Activated naive CD8-positive, alpha-beta T cell treated with anti-CD3 and anti-CD28 coated beads, Interleukin-2, amount 50 U/mL, for 16 hours (primary cell): Measurements from ENCODE around the gene ARHGEF2.

Experiments
- DNase-seq: peaks from one replicate; pipeline ENCODE4 v3.0.0-alpha.2; 2020; ENCODE audit warnings: low read depth, low spot score

The ARHGEF2 gene

DNA sequence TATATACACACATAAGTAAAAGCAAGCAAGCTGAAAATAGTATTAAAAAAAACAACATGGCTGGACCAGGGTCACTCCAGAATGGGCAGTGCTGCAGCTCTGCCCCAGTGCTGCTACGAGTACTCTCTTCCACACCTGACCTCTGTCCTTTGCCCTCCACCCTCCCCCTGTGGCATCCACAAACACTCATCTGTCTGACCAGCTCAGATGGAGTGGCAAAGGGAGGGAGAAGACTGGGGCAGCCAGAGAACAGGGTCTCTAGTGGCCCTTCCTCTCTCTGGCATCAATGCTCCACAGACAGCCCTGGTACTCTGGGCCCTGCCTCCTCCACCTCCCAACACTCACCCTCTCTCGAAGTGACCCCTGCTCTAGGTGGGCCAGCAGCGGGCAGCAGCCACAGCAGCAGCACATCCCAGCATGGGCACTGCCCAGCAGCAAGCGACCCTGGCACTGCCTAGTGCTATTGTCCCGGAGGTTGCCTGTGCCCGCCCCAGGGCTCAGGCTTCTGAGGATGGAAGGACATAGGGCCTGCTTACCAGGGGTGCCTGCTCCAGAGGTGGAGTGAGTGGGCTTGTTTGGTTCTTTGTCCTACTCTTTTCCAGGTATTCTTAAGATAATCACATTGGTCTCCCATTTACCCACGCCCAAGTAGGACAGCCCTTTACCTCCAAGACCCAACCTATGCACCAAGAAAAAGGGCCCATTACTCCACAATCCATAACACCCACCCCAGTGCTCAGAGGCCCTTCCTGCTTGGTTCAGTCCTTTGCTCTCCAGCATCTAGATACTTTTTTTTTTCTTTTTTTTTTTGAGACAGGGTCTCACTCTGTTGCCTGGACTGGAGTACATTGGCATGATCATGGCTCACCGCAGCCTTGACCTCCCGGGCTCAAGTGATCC lies 6.2 kb downstream of the ARHGEF2 start:
- no peak for DNase-seq

DNA sequence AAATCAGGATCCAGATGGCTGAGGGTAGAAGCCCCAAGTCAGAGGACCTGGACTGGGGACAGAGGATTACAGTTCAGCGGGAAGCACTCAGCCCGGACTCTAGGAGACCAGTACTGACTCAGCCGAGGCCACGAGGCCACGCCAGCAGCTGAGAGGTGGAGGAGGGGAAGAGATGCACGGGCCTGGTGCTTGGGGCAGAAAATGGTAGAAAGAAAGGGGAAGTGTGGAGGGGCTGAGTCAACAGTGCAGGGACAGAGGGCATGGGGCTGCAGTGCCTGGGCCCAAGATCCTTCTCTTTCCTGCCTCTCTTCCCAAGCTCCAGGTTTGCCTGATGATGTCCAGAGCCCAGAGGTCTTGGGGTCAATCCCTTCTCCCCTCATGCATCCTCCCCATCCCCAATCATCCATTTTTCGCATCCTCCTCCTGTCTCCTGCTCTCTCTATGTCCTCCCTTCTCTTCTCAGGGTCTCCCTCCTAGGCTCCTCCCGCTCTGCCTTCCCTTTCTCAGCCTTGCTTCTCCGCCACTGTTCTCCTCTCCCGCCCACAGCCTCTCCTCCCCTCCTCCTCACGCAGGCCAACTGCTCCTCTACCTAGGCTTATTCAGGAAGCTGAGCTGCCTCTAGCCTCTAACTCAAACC lies 7.7 kb downstream of the ARHGEF2 start:
- DNase-seq = no peak

DNA sequence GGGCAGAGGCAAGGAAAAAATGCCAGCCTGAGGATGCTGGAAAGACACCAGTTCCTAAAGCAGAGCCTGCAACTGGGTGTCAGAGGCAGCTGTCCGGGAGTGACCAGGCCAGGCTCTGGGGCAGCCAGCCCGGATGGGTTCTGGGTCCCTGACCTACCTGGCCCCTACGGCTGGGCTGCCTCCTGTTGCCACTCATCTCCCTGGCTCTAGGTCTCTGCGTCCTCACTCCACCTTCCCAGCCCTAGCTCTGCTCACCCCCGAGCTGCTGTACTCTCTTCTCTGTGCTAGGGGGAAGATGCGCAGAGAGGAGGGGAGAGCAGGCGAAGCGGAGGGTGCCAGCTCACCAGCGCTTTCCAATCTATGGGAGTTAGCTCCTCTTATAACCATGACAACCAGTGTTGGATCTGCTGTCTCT lies 9.0 kb downstream of the ARHGEF2 start:
- no peak for DNase-seq

DNA sequence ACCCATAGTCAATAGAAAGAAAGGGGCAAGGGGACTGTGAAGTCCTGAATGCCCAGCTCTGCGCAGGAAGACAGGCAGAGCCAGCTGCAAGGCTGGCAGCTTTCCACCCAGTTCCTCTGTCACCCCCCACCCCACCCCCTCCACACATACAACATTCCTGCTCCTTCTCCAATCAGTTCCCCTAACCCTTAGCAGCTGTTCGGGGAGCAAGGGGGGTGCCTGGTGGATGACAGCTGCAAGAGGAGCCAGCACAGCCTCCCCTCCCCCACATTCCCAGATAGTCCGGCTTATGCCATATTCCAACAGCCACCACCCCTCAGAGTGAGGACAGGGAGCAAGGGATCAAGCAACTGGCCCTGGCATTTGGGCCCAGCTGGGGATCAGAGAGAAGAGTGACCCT lies 9.7 kb downstream of the ARHGEF2 start:
- DNase-seq = no peak

DNA sequence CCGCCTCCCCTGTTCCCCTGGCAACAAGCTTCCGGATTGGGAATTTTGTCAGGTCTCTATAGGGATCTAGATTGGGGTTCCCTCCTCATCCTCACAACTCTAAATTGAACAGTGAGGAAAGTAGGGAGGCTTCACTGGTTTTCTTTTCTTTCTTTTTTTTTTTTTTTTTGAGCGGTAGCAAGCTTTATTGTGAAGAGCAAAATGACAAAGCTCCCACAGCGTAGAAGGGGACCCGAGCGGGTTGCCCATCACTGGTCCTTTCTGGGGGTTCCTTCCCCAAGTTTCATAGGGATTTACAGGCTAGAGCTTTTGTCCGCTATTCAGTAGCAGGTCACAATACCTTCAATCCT lies 10.3 kb downstream of the ARHGEF2 start:
- no peak for DNase-seq

DNA sequence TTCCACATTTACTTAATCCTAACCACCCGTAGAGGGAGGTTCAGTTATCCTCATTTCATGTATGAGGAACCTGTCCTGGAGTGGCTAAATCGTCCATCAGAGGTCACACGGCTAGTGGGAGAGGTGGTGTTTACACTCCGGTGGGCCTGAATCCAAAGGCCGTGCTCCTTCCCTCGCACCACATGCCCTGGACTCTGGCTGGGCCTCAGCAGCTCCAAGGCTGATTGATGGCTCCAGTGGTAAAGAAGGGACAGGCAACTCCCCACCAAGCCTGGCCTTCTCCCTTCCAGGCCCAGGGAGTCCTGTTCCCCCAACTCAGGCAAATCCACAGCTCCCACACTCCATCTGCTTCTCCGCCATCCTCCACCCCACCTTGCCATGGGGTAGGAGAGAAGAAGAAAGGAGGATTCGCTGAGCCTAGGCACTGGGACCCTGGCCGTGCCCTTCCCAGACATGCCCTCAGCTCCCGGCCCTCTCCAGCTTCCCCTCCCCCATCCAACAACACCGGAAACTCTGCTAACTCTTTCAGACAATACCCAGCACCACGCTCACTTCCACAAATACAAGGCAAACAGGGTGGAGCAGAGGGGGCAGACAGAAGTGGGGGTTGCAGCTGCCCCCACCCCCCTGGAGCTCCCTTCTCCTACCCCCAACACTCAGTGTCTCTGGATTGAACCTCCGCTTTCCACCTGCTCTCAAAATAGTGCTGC lies 10.9 kb downstream of the ARHGEF2 start:
- DNase-seq = no peak

DNA sequence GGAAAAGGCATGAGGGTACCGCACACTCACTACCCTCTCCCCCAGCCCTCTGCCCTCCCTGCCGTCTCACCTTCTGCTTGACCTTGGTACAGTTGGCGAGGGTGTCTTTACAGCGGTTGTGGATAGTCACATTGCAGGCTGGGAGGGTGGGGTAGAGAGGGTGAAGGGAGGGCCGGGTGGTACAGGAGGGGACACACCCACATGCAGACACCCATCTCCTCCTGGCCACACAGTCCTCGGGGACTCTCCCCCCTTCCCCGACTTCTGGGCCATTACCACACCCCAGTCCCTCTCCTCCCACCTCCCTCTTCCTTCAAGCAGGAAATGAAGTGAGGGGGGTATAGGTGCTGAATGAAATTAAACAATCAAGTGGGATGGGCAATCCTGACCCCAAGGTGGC lies 11.6 kb downstream of the ARHGEF2 start:
- no peak for DNase-seq

DNA sequence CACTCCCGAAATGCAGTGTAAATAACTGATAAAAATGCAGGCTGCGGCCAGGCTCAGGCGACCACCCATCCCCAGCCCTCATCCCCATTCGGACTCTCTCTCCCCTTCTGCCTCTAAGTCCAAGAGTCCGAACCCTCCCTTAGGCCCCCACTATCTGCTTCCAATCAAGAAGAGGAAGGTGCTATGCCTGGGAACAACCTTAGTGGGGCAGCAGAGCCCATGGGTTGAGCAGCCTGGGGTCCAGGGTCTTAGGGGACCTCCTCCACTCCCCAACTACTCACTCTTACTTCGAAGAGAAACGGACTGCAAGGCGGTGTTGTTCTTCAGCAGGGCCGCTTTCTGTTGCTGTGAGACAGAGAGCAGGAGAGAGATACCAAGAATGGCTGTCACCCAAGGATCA lies 12.2 kb downstream of the ARHGEF2 start:
- DNase-seq = no peak

DNA sequence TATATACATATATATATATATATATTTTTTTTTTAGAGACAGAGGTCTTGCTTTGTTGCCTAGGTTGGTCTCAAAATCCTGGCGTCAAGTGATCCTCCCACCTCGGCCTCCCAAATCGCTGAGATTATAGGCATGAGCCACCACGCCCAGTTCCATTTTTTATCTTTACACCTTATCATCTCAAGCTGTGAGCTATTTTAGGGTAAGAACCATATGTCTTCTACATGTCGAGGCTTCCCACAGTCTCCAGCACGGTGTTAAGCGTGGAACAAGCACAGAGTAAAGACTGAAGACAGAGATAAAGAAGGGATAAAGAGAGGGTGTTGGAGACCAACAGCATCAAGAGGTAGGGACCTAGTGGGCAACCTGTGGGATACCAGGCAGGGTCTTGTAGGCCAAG lies 14.2 kb downstream of the ARHGEF2 start:
- no peak for DNase-seq

DNA sequence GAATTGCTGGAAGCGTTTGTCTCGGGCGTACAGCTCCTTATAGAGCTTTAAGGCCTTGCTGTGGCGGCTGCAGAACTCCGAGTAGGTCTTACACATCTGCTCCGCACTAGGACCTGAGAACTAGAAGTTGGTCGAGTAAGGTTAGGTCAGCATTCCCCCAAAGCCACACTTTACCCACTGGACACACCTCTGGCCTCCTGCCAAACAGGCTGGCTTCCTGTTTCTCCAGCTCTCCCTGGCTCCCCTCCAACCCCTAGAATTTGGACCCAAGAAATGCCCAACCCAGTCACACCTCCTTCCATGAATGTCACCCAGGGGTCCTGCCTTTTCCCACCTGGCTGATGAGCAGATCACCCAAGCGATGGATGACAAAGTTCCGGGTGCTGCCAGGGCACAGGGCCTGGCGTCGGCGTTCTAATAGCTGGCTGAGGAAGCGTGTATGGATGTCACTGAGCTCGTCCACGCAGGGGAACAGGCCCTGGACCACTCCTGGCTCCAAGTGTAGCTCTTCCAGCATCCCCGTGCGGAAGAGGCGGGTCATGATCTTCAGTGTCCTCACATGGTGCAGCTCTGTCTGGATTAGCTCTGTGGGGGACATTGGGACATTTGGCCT lies 15.6 kb downstream of the ARHGEF2 start:
- DNase-seq = no peak

DNA sequence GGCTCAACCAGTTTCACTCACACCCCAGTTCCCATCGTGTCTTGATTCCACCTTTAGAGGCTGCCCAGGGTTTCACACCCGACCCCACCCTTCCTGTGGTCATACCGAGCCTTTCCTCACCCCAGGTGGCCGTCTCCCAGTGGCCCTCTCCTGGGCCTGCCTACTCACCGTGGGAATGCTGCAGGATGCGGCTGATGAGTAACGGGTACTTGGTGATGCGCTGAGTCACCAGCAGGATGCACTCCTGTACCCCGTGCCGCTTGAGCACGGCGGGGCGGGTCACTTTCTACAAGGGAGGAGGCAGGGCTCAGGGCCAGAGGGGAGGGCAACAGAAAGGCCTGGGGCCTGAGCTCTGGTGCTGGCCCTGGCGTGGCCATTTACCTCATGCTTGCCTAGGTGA lies 16.4 kb downstream of the ARHGEF2 start:
- DNase-seq = no peak

DNA sequence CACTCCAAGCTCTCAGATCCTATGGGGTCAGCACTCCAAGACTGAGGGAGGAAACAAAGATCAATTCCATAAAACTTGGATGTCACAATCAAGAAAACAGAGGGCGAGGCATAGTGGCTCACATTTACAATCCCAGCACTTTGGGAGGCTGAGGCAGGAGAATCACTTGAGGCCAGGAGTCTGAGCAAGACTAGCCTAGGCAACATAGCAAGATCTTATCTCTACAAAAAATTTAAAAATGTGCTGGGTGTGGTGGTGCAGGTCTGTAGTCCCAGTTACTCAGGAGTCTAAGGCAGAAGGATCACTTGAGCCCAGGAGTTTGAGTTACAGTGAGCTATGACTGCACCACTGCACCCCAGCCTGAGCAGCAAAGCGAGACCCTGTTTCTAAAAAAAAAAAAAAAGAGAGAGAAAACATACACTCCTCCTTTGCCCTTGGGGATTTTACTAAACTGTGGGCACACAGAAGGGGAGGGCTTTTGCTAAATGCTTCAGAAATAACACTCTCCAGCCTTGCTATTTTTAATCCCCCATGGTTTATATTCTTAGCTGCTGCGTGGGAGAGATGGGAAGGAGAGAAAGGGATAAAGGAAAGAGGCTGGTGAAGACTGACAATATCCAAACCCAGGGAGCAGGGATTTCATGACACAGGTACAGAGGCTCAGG lies 18.1 kb downstream of the ARHGEF2 start:
- DNase-seq = no peak

DNA sequence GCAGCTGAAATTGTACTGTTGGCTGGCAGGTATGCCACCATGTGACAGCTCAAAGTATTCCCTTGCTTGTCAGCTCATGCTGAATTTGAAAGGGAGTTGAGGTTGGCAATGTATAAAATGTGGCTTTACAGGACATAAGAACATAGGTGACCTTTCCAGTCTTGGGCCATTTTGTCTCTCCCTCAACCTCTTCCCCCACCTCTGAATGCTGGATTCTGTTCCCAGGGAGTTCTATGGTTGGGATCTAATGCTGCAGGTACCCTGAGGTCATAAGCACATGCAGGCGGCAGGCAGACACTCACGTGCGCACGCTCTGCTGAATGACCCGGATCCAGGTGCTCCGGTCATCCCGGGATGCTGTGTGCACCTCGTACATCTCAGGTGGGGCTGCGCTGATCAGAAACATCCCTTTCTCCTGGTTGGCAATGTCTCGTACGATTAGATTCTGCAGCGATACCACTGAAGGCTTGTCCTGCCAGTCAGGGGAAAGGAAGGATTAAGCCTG lies 20.9 kb downstream of the ARHGEF2 start:
- DNase-seq = no peak

DNA sequence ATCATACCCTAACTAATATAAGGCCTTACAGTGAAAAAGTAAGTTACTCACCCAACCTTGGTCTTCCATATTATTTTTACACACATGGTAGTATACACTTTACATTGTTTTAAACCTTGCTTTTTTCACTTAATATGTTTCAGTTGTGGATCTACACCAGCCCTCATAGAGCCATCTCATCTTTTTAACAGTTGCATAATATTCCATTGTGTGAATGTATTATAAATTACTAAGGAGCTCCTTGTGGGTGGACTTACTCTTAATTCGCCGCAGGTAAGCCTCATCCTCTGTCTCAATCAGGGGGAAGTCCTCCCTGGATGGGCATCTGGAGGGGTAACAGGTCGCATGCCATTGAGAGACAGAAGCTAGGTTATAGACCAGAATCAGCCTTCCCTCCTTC lies 23.7 kb downstream of the ARHGEF2 start:
- no peak for DNase-seq

DNA sequence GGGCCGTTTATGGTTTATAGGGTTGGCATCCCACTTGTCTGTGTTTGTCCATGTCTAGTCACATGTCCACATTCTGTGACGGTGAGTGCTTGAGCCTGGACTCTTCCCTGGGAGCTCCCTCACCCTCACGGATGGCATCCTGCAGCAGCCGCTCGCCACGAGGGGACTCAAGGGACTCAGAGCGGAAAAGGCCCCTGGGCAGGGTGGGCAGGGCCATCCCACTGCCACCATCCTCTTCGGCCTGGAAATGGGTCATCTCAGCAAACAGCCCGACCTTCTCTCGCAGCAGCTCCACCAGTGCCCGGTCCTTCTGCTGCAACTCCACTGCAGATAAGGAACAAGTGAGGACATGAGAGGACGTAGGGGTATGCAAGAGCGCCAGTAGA lies 25.8 kb downstream of the ARHGEF2 start:
- DNase-seq = no peak

DNA sequence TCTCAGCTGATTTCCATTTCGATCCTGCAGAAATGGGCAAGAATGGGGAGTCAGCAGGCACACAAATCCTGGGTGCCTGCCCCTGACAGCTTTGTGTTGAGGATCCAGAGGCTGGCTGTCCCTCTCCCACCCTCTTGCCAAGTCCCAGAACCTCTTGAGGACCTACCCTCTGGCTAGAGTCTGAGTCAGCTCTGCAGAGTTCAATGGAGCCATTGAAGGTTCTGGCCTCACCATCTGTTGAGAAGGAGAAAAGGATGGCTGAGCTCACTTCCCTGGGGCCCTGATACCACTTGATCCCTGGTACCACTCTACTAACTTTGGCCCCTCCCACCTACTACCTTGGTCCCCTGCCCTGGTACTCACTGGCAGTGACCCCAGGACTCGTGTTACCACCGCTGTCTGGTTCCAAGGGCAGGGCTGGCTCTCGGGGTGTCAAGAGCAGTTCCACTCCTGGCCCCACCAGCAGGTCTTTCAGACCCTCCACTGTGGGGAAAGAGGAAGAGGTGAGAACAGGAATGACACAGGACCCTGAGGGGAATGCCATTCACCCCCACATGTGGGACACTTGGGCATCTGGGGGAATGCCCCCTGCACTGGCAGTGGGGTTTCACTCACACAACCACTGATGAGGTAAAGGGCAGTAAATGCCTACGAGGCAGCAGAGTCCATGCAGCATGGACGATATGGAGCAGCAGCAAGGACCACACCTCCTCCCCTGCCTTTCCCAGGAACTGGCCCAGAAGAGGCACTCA lies 26.4 kb downstream of the ARHGEF2 start:
- no peak for DNase-seq

DNA sequence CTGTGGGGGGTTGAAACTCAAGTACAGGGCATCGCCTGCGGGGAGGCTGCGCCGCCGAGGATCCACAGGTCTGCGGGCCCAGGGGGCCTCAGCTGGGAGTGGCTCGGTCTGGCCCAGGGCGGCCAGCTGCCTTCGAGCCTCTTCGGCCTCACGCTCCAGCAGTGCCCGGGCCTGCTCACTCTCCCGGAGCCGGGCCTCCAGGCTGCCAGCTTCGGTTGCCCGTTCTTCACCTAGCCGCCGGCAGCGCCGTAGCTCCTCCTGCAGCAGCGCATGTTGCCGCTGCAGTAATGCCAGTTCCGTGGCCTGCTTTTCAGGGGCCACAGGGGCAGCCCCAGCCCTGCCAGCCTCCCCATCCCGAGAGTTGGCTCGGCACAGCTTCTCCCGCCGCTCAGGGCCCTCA lies 27.5 kb downstream of the ARHGEF2 start:
- no peak for DNase-seq

DNA sequence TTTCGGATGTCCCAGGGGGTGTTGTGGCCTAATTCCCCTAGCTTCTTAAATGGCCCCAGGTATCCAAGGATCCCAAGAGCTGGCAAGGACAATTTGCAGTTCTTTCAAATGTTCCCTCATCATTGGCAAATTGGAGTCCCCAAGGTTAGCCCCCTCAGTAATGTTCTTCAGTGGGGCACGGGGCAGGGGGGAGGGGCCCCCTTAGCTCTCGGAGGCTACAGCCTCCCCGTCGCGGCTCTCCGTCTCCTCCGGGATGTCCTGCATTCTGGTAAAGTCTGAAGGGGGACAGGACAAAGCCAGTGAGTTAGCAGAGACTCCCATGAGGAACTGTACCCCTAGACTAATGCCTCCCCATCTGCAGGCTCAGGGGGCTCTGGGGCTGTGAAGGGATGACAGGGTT lies 30.6 kb downstream of the ARHGEF2 start:
- no peak for DNase-seq

DNA sequence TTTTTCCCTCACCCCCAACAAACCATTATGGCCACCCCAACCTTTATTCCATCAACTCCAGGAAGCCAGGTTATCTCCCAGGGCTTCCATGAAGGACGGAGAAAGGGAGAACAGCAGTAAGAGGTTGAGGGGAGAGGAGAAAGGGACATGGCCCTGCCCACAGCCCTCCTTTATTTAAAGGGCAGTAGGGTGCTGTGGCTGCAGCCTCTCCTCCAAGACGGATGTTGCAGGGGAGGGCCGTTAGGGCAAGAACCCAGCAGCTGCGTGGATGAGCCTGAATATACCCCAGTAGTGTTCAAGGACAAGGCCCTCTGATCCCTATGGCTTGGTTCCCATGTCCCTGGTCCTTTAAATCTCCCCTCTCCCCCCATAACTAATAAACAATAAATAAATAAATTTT lies 31.1 kb downstream of the ARHGEF2 start:
- DNase-seq = no peak

DNA sequence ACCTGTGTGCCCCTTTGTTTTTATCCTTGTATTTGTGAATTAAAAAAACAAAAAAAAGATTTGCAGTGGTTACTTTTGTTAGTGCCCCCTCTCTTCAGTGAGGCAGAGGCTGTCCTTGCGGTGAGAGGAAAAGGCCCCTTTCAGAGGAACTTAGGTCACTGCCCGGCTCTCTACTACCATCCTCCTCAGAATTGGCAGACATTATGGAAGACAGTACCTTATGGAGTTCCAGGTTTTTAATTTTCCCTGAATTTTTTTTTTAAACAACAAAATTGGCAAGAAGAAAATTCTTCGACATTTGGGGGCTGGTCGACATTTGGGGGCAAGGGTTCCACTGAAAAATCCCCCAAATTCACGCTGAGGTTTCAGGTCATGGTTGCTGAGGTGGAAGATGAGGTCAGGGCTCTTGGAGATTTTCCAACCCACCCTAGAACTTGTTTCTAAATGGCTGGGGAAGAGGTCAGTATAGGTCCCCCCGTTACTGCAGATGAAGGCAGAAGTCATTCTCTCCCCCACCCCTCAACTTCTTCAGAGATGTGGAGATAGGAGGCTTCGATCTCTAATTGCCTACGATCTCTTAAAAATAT lies 31.6 kb downstream of the ARHGEF2 start:
- no peak for DNase-seq

DNA sequence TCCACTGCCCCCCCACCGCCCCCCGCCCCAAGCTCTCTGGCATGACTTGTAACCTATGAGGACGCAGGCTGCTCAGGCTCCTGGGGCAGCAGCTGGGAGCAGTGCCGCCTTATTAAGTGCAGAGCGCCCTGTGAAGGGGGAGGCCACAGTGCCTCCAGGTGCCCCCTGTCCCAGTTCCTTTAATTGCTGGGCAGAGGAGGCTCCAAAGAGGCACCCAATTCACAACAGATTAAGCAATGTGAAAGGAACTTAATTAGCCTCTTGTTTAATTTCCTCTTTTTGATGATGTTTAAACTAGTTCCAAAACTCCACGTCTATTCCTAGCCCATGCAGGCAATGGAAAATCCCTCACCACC lies 33.9 kb downstream of the ARHGEF2 start:
- no peak for DNase-seq
